ENCODE results near the gene POU6F2. TPM values are rescaled to one million over a fixed set of nuclear protein-coding genes. Genes with fewer than 3 reads are reported as not detected.
A peak's percentile ranks its signal among the peaks of the same experiment; 100 is the strongest.

The POU6F2 gene
- total RNA-seq, 4 donors from 2014 or later, result not detected

GRCh38 chr7:39407723-39408122 lies 430.0 kb downstream of the POU6F2 start:
- in situ Hi-C loops (cut with MboI; ENCODE audit: low sequenced_read_pairs in 4 of 4), result no loop called here
- ATAC-seq (no peak), DNase-seq (no peak)
- H3K27ac ChIP-seq, result no peak overlapping the region
- no peaks in the 10 kb centered on the region for H3K9me3 ChIP-seq
- TF ChIP-seq POLR2A (IDR thresholded peaks at IDR 0.05), result no peak
- no peak for TF ChIP-seq CTCF (IDR thresholded peaks at IDR 0.05 in 4 of 5, conservative IDR thresholded peaks at IDR 0.05 in 1 of 5)
- H3K4me3 ChIP-seq, result no peak overlapping the region
- no peaks in the 10 kb centered on the region for H3K27me3 ChIP-seq
- intact Hi-C loops (cut with DNase I; ENCODE audit: low total_unique reads), result no loop called here
- no peaks in the 10 kb centered on the region for H3K36me3 ChIP-seq
- H3K4me1 ChIP-seq, result no peaks in the 10 kb centered on the region

- no peak overlapping the region for H3K4me3 ChIP-seq
- H3K4me1 ChIP-seq, result peaks cover 0 to 3% of the 10 kb centered on the region in 2 donors
- no peak for DNase-seq
- H3K36me3 ChIP-seq, result no peaks in the 10 kb centered on the region
- ATAC-seq, result no peak
- no peak for TF ChIP-seq POLR2A (IDR thresholded peaks at IDR 0.05)
- no peak for TF ChIP-seq CTCF (IDR thresholded peaks at IDR 0.05 in 4 of 5, conservative IDR thresholded peaks at IDR 0.05 in 1 of 5)
- in situ Hi-C loops (cut with MboI; ENCODE audit: low sequenced_read_pairs in 4 of 4) (no loop called here), intact Hi-C loops (cut with DNase I; ENCODE audit: low total_unique reads) (no loop called here)
- no peak overlapping the region for H3K27ac ChIP-seq
- H3K27me3 ChIP-seq, result peaks cover 0 to 5% (median 0%) of the 10 kb centered on the region in 3 donors
- no peaks in the 10 kb centered on the region for H3K9me3 ChIP-seq
Observed at GRCh38 chr7:39408906-39409305, 431.2 kb downstream of the POU6F2 start.

GRCh38 chr7:39410582-39410981 lies 432.9 kb downstream of the POU6F2 start:
- DNase-seq (no peak), ATAC-seq (no peak)
- intact Hi-C loops (cut with DNase I; ENCODE audit: low total_unique reads), result no loop called here
- no peak overlapping the region for H3K27ac ChIP-seq
- peaks cover 0 to 4% of the 10 kb centered on the region in 2 donors for H3K4me1 ChIP-seq
- no peak for TF ChIP-seq CTCF (IDR thresholded peaks at IDR 0.05 in 4 of 5, conservative IDR thresholded peaks at IDR 0.05 in 1 of 5)
- no peak for TF ChIP-seq POLR2A (IDR thresholded peaks at IDR 0.05)
- H3K9me3 ChIP-seq, result no peaks in the 10 kb centered on the region
- H3K36me3 ChIP-seq, result no peaks in the 10 kb centered on the region
- peaks cover 5 to 20% (median 6%) of the 10 kb centered on the region in 3 donors for H3K27me3 ChIP-seq
- in situ Hi-C loops (cut with MboI; ENCODE audit: low sequenced_read_pairs in 4 of 4), result no loop called here
- no peak overlapping the region for H3K4me3 ChIP-seq

GRCh38 chr7:39413636-39414223 lies 436.0 kb downstream of the POU6F2 start:
- Histone ChIP-seq H3K27ac (no peak overlapping the region), H3K4me1 (peaks cover 0 to 4% of the 10 kb centered on the region in 2 donors), H3K9me3 (no peaks in the 10 kb centered on the region), H3K4me3 (peak overlapping the region; percentile 39 to 54 (median 48)), H3K36me3 (no peaks in the 10 kb centered on the region), H3K27me3 (peaks cover 7 to 20% (median 11%) of the 10 kb centered on the region in 3 donors)
- intact Hi-C loops (cut with DNase I; ENCODE audit: low total_unique reads) (no loop called here), in situ Hi-C loops (cut with MboI; ENCODE audit: low sequenced_read_pairs in 4 of 4) (no loop called here)
- ATAC-seq (no peak), DNase-seq (no peak)
- TF ChIP-seq POLR2A (IDR thresholded peaks at IDR 0.05) (no peak), CTCF (IDR thresholded peaks at IDR 0.05 in 4 of 5, conservative IDR thresholded peaks at IDR 0.05 in 1 of 5) (no peak)
